GM12878 (cell line): ENCODE results near the gene YIPF6. TPM values are rescaled to one million over a fixed set of nuclear protein-coding genes. Genes with fewer than 3 reads are reported as not detected.
"Not testable (repeated sequence)": the region's sequence is repeated elsewhere in the genome, so short reads cannot be mapped to it uniquely, and the experiment has no call there.

Experiments
- ATAC-seq: fragments of 200-7000 bp; cut with Tn5 transposase; 3 replicates; pipeline ENCODE4 v1.9.1; 2020; ENCODE audit warnings: mild to moderate bottlenecking, moderate library complexity
- BruUV-seq: library from RNA; stranded (reverse); fragments of 400-500 nt; replicated peaks from 2 replicates; lab custom pipeline; 2021; lab: Mats Ljungman, UMichigan
- CTCF ChIA-PET: fragments of 300-600 bp; sonication (Branson Sonifier 250); formaldehyde crosslinking; extraction: SDS; loops from one replicate; lab custom pipeline; 2021; ENCODE audit warnings: inconsistent platforms; lab: Yijun Ruan, JAX
- POLR2A ChIA-PET: fragments of 350-600 bp; formaldehyde crosslinking; extraction: SDS; loops from one replicate; lab custom pipeline; 2021; ENCODE audit warnings: inconsistent platforms; lab: Charles Lee
- RAD21 ChIA-PET: fragments of 300-600 bp; sonication (Branson Sonifier 250); formaldehyde crosslinking; loops from one replicate; lab custom pipeline; 2023; ENCODE audit warnings: antibody characterized with exemption; ENCODE audit not compliant: unreplicated experiment; lab: Charles Lee
- SMC1A ChIA-PET: fragments of 300-600 bp; sonication (Branson Sonifier 250); formaldehyde crosslinking; loops from one replicate; lab custom pipeline; 2023; ENCODE audit not compliant: unreplicated experiment, uncharacterized antibody; lab: Charles Lee
- DNase-seq: peaks from one replicate; pipeline ENCODE4 v3.0.0-alpha.2; 2011; ENCODE audit warnings: low read depth, low spot score
- FAIRE-seq: peaks from 3 replicates; lab custom pipeline; 2011; peaks lifted over from hg19 to GRCh38; lab: Jason Lieb, UNC
- H2AFZ ChIP-seq: 2 replicates; pipeline ENCODE4 v1.6.0; 2011; ENCODE audit warnings: low read depth, low read length, control low read depth; ENCODE audit not compliant: control insufficient read depth
- H3K27ac ChIP-seq: 2 replicates; pipeline ENCODE4 v1.5.1; 2011; ENCODE audit warnings: control low read depth; ENCODE audit not compliant: control insufficient read depth, insufficient read depth
- H3K27me3 ChIP-seq, 2 experiments: replicated peaks in 1 of 2; 2 replicates each; pipeline versions ENCODE4 v1.6.0 to v1.6.1; 2011; ENCODE audit warnings: low read length in 1 of 2; ENCODE audit not compliant: control insufficient read depth in 2 of 2, insufficient read depth in 2 of 2
- H3K36me3 ChIP-seq, 2 experiments: 2 replicates each; pipeline ENCODE4 v1.5.1; 2011; ENCODE audit warnings: low read length in 1 of 2; ENCODE audit not compliant: control insufficient read depth in 2 of 2, insufficient read depth in 2 of 2
- H3K4me1 ChIP-seq: 2 replicates; pipeline ENCODE4 v1.6.1; 2011; ENCODE audit warnings: mild to moderate bottlenecking, low read length, moderate library complexity, mixed read lengths; ENCODE audit not compliant: control insufficient read depth, insufficient read depth
- H3K4me2 ChIP-seq: 2 replicates; pipeline ENCODE4 v1.6.0; 2011; ENCODE audit warnings: control low read depth; ENCODE audit not compliant: control insufficient read depth, insufficient read depth
- H3K4me3 ChIP-seq: fragments of 200-600 bp; sonication (generic); 2 replicates; pipeline ENCODE4 v1.5.1; 2016
- H3K79me2 ChIP-seq: 2 replicates; pipeline ENCODE4 v1.6.0; 2011; ENCODE audit warnings: low read length; ENCODE audit not compliant: control insufficient read depth, insufficient read depth
- H3K9ac ChIP-seq: 2 replicates; pipeline ENCODE4 v1.8.0; 2011; ENCODE audit warnings: low read length, control low read depth, mixed read lengths; ENCODE audit not compliant: control insufficient read depth, insufficient read depth
- H3K9me3 ChIP-seq: replicated peaks from 3 replicates; pipeline ENCODE4 v1.5.1; 2011; ENCODE audit warnings: mild to moderate bottlenecking, low read length; ENCODE audit not compliant: control insufficient read depth, insufficient read depth
- H4K20me1 ChIP-seq: 2 replicates; pipeline ENCODE4 v1.6.0; 2011; ENCODE audit not compliant: control insufficient read depth, insufficient read depth
- CREM ChIP-seq: IDR thresholded peaks from 2 replicates; pipeline ENCODE4 v1.6.1; 2014; ENCODE audit warnings: antibody characterized with exemption, low read depth
- CTCF ChIP-seq, 3 experiments: IDR thresholded peaks in 2 of 3; conservative IDR thresholded peaks in 1 of 3; 2 replicates each; pipeline ENCODE4 v1.5.1; 2011; ENCODE audit warnings: low read depth in 3 of 3, low read length in 3 of 3, mild to moderate bottlenecking in 3 of 3, control low read depth in 2 of 3, moderate library complexity in 2 of 3, inconsistent platforms in 1 of 3, mixed read lengths in 1 of 3; ENCODE audit not compliant: control insufficient read depth in 2 of 3, insufficient read depth in 1 of 3; ENCODE audit errors: extremely low read depth in 1 of 3
- EP300 ChIP-seq, 2 experiments: fragments of 150-350 bp in 1 of 2; IDR thresholded peaks; 2 replicates each; pipeline ENCODE4 v1.6.1; 2011 to 2012; ENCODE audit warnings: low read depth in 2 of 2, low read length in 2 of 2, borderline replicate concordance in 1 of 2, improper control_type of control experiment in 1 of 2, inconsistent platforms in 1 of 2; ENCODE audit not compliant: control insufficient read depth in 1 of 2
- LARP7 ChIP-seq: fragments of 450-650 bp; IDR thresholded peaks from 2 replicates; pipeline ENCODE4 v1.6.1; 2017; ENCODE audit warnings: mild to moderate bottlenecking
- RELB ChIP-seq: fragments of 450-650 bp; IDR thresholded peaks from 2 replicates; pipeline ENCODE4 v1.6.1; 2017; ENCODE audit warnings: low read depth, mild to moderate bottlenecking, moderate library complexity
- TCF7 ChIP-seq: IDR thresholded peaks from 2 replicates; pipeline ENCODE4 v1.6.1; 2014; ENCODE audit warnings: antibody characterized with exemption, borderline replicate concordance
- WGBS: methylation state at CpG from one replicate; pipeline ENCODE4 v1.1.6; 2016; ENCODE audit warnings: low lambda C conversion rate; ENCODE audit not compliant: insufficient replicate concordance, insufficient coverage; ENCODE audit errors: missing lambda C conversion rate; 5-methylcytosine and 5-hydroxymethylcytosine counted together
- in situ Hi-C: fragments of 300-500 bp; cut with MboI; formaldehyde crosslinking; loops from 9 replicates; pipeline ENCODE4 v1.14.3; 2018; ENCODE audit warnings: mixed read lengths
- intact Hi-C: fragments of 100-400 bp; cut with micrococcal nuclease; formaldehyde crosslinking; loops from one replicate; pipeline ENCODE4 v1.14.2; 2022; ENCODE audit not compliant: unreplicated experiment
- polyA plus RNA-seq, 11 experiments: library from polyadenylated mRNA; depleted of rRNA in 4 of 11; unstranded in 6 of 11; stranded (reverse) in 5 of 11; fragments of >200 nt; fragmentation: Nextera tagmentation in 4 of 11; fragmentation: Illumina TruSeq in 1 of 11; extraction: Ambion mirVana in 4 of 11; extraction: Trizol in 1 of 11; gene quantifications; 1 replicate in 1 of 11; 2 replicates in 10 of 11; pipeline versions ENCODE4 v1.2.1 to v1.2.3, GENCODE V29; 2011 to 2016; ENCODE audit warnings: inconsistent platforms in 2 of 11, missing spikeins in 2 of 11, low read depth in 1 of 11
- total RNA-seq, 4 experiments: library from RNA; depleted of rRNA in 3 of 4; stranded (reverse); fragments of >200 nt in 3 of 4; fragmentation: Illumina TruSeq in 1 of 4; extraction: Trizol in 1 of 4; gene quantifications; 2 replicates each; pipeline versions ENCODE4 v1.2.1 to v1.2.3, GENCODE V29; 2013 to 2021

YIPF6 gene
- total and polyA plus RNA-seq, 10 of the 15 experiments (the other 5 are each of a cell fraction or from before 2014, with no cell fraction given): 5.9 to 23.1 (median 12.2) TPM

DNA sequence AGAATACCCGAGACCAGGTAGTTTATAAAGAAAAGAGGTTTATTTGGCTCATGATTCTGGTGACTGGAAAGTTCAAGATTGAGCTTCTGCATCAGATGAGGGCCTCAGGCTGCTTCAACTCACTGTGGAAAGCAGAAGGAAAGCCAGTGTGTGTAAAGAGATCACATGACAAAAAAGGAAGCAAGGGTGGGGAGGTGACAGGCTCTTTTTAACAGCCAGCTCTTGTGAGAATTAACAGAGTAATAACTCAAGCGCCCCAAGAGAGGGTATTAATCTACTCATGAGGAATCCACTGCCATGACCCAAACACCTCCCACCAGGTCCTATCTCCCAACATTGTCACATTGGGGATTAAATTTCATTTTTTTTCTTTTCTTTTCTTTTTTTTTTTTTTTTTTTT lies 6.3 kb upstream of the YIPF6 start:
- no peak overlapping the region for H3K9ac ChIP-seq
- ATAC-seq (no peak), DNase-seq (no peak), FAIRE-seq (no peak)
- no peaks in the 10 kb centered on the region for H3K27me3 ChIP-seq
- BruUV-seq: no TSS peak
- no peaks in the 10 kb centered on the region for H3K36me3 ChIP-seq
- H4K20me1 ChIP-seq: no peaks in the 10 kb centered on the region
- H3K4me3 ChIP-seq: no peak overlapping the region
- RAD21 ChIA-PET: no interaction called here
- intact Hi-C loops: no loop called here
- WGBS: 37% methylated on average over 2 of the region's 2 CpGs
- no peaks in the 10 kb centered on the region; the same call in 2 of the 3 replicates for H3K9me3 ChIP-seq
- H3K4me2 ChIP-seq: no peak overlapping the region
- no peaks in the 10 kb centered on the region for H3K79me2 ChIP-seq
- no peaks in the 10 kb centered on the region for H3K4me1 ChIP-seq
- TF ChIP-seq LARP7 (no peak), CREM (no peak), TCF7 (no peak), EP300 (IDR thresholded peaks at IDR 0.05; ENCODE audit: borderline replicate concordance in 1 of 2, control insufficient read depth in 1 of 2, low read depth in 2 of 2, low read length in 2 of 2) (no peak), RELB (no peak), CTCF (IDR thresholded peaks at IDR 0.05 in 2 of 3, conservative IDR thresholded peaks at IDR 0.05 in 1 of 3; ENCODE audit: control insufficient read depth in 2 of 3, extremely low read depth in 1 of 3, insufficient read depth in 1 of 3, low read depth in 3 of 3, low read length in 3 of 3) (no peak)
- H2AFZ ChIP-seq: no peak overlapping the region
- CTCF ChIA-PET: no interaction called here
- in situ Hi-C loops: no loop called here
- POLR2A ChIA-PET: interaction anchor here (0.7 kb wide), 1 partner anchor 78 kb away, joined by 5 read pairs; no protein-coding TSS in a partner anchor
- no peak overlapping the region for H3K27ac ChIP-seq
- SMC1A ChIA-PET: interaction anchor here (1.0 kb wide), 1 partner anchor 185 kb away, joined by 3 read pairs; no protein-coding TSS in a partner anchor

DNA sequence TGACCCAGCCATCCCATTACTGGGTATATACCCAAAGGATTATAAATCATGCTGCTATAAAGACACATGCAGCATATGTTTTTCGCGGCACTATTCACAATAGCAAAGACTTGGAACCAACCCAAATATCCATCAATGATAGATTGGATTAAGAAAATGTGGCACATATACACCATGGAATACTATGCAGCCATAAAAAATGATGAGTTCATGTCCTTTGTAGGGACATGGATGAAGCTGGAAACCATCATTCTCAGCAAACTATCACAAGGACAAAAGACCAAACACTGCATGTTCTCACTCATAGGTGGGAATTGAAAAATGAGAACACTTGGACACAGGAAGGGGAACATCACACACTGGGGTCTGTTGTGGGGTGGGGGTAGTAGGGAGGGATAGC lies 5.1 kb upstream of the YIPF6 start:
- RAD21 ChIA-PET, ATAC-seq, FAIRE-seq, BruUV-seq, H3K27me3 ChIP-seq, in situ Hi-C loops, SMC1A ChIA-PET, H3K27ac ChIP-seq, H3K79me2 ChIP-seq, DNase-seq, CTCF ChIA-PET, intact Hi-C loops, H2AFZ ChIP-seq, H3K4me2 ChIP-seq, POLR2A ChIA-PET, H3K9me3 ChIP-seq, H3K9ac ChIP-seq, H3K4me1 ChIP-seq, H4K20me1 ChIP-seq, H3K4me3 ChIP-seq, H3K36me3 ChIP-seq: not testable (repeated sequence)
- 100% methylated on average over 2 of the region's 2 CpGs for WGBS
